Activated CD4-positive, alpha-beta T cell treated with anti-CD3 and anti-CD28 coated beads for 1 hour (primary cell): ENCODE data around the gene ZBTB47.

Source experiments
- DNase-seq: peaks from one replicate; pipeline ENCODE4 v3.0.0-alpha.2; 2020

ZBTB47 gene

GRCh38 chr3:42653560-42654330, at the start of gene ZBTB47:
TSS of gene ZBTB47 (plus strand) at chr3:42653697. CDS start at chr3:42658356, 4,659 bp downstream.
- no peak for DNase-seq

GRCh38 chr3:42605546-42606173, 47.8 kb upstream of the ZBTB47 start:
- no peak for DNase-seq

- no peak for DNase-seq
These were observed 44.9 kb upstream of the ZBTB47 start for GRCh38 chr3:42608581-42608980.

GRCh38 chr3:42610976-42611375, 42.5 kb upstream of the ZBTB47 start:
- DNase-seq, result no peak

GRCh38 chr3:42612217-42612616, 41.3 kb upstream of the ZBTB47 start:
- no peak for DNase-seq

- no peak for DNase-seq
These were observed 40.6 kb upstream of the ZBTB47 start for GRCh38 chr3:42612928-42613327.

GRCh38 chr3:42613462-42613861, 40.0 kb upstream of the ZBTB47 start:
- no peak for DNase-seq

- DNase-seq, result no peak
These were observed 21.9 kb upstream of the ZBTB47 start for GRCh38 chr3:42631620-42632019.

GRCh38 chr3:42632146-42632545, 21.4 kb upstream of the ZBTB47 start:
- DNase-seq, result no peak

GRCh38 chr3:42633544-42633943, 20.0 kb upstream of the ZBTB47 start:
- no peak for DNase-seq

GRCh38 chr3:42635111-42635510, 18.4 kb upstream of the ZBTB47 start:
- no peak for DNase-seq

- DNase-seq, result no peak
These were observed 16.5 kb upstream of the ZBTB47 start for GRCh38 chr3:42637001-42637400.

- DNase-seq, result no peak
These were observed 15.1 kb upstream of the ZBTB47 start for GRCh38 chr3:42638339-42638842.

GRCh38 chr3:42639192-42639591, 14.3 kb upstream of the ZBTB47 start:
- no peak for DNase-seq

GRCh38 chr3:42640129-42640528, 13.4 kb upstream of the ZBTB47 start:
- DNase-seq, result no peak

- DNase-seq, result no peak
These were observed 12.6 kb upstream of the ZBTB47 start for GRCh38 chr3:42640771-42641370.

GRCh38 chr3:42647821-42648459, 5.6 kb upstream of the ZBTB47 start:
- DNase-seq, result no peak

GRCh38 chr3:42649006-42649405, 4.5 kb upstream of the ZBTB47 start:
- DNase-seq, result no peak

GRCh38 chr3:42649783-42650182, 3.7 kb upstream of the ZBTB47 start:
- DNase-seq, result no peak

- DNase-seq, result no peak
These were observed 2.0 kb upstream of the ZBTB47 start for GRCh38 chr3:42651248-42652091.

- DNase-seq, result no peak
These were observed 1.3 kb upstream of the ZBTB47 start for GRCh38 chr3:42652251-42652610.

- no peak for DNase-seq
These were observed 740 bp upstream of the ZBTB47 start for GRCh38 chr3:42652611-42653302.
